GM12873 (cell line): Measurements from ENCODE around the gene PDHB.

Source experiments
- CTCF ChIP-seq: IDR thresholded peaks from 2 replicates; pipeline ENCODE4 v1.5.1; 2012; ENCODE audit warnings: low read depth, mild to moderate bottlenecking, moderate library complexity, low read length, control low read depth; ENCODE audit not compliant: insufficient read depth; ENCODE audit errors: missing control alignments

Gene PDHB

DNA sequence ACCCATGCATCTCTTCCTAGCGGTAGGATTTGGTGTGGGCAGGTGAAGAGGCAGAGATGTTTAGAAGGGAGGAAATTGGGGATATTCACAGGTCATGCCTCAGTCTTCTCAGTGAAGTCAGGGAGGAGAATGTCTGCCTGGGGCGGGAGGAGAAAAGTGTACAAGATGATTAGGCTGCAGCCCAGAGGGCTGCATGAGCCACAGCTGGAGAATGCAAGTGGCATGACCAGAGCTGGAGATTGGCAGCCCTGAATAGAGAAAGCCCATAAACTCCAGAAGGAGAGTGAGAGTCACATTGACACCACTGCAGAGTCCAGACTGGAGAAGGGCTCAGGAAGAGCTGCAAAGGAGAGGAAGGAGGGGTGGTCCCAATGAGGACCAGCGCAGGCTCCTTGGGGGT, 22.6 kb downstream of the PDHB start:
- no peak for TF ChIP-seq CTCF

GRCh38 chr3:58409663-58410062, 24.0 kb downstream of the PDHB start:
- no peak for TF ChIP-seq CTCF

GRCh38 chr3:58408906-58409305, 24.7 kb downstream of the PDHB start:
- TF ChIP-seq CTCF: no peak

DNA sequence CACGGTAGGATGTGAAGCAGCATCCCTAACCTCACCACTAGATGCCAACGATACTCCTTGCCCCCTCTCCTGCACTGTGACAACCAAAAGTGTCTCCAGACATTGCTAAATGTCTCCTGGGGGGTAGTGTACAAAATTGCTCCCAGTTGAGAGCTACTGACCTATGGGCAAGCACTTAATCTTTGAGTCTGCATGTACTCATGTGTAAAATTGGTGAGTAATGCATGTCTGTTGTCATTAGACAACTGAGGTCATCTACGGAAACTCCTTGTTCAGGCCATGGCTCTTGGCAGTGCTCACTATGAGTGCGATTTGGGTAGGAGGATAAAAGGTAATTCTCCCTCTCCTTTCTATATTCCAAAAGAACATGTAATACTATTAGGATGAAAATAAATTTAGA, 29.2 kb downstream of the PDHB start:
- TF ChIP-seq CTCF: no peak

GRCh38 chr3:58403513-58404109, 30.0 kb downstream of the PDHB start:
- TF ChIP-seq CTCF: no peak

- TF ChIP-seq CTCF: no peak
These were observed 34.8 kb downstream of the PDHB start for GRCh38 chr3:58398669-58399333.

DNA sequence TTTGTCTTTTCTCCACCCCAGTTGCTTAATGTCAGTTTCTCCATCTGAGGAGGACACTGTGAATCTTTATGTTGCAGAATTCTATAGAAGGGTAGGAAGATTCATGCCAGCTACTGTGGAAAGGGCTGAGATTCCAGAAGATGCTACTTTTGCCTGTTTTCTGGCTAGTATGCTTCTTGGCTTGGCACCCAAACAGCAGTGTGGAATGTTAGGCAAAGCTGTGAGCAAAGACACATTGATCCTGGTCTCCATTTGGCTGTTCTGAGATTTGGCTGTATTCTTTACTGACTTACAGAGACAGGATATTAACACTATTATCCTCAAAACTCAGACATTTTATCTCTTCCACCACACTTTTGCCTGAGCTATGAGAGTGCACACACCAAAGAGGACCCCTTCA, 39.3 kb downstream of the PDHB start:
- no peak for TF ChIP-seq CTCF
